WI38 (cell line): ENCODE data around the gene NDST1.

Source experiments
- H3K4me3 ChIP-seq: 2 replicates; pipeline ENCODE4 v1.5.1; 2011; ENCODE audit warnings: low read depth, mild to moderate bottlenecking, control low read depth, low read length
- CTCF ChIP-seq: IDR thresholded peaks from 2 replicates; pipeline ENCODE4 v1.5.1; 2012; ENCODE audit warnings: low read depth, mild to moderate bottlenecking, control low read depth, low read length

The NDST1 gene

DNA sequence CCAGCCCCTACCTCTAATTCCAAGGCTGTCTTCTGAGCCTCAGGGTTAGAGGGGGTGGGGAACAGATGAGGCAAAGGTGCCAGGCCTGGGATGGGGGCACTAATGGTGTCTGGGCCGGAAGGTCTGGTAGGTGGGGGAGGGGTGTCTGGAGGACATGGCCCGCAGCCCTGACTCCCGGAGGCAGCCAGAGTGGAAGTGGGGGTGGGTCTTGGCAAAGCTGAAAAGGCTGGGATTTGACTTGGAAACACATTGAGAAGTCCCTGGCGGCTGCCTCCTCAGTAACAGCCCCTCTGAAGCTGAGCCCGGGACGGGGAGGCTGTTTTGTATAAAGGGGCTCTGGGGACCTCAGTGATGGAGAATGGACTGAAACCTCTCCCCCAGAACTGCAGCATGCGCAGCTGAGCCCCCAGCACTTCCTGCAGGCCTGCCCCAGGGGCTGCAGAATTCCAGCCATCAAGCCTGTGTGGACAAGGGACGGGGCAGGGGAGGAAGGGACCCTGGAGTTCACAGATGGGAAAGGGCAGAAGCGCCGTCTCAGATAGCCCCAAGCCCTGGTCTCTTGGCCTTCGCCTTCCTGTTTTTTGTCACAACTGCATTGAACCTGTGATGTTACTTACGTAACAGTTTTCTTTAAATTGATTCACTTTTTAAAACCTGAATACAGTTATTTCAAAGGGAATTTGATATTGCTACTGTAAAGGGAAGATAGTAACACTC, 83.2 kb downstream of the NDST1 start:
- TF ChIP-seq CTCF = no peak
- H3K4me3 ChIP-seq = no peak overlapping the region

DNA sequence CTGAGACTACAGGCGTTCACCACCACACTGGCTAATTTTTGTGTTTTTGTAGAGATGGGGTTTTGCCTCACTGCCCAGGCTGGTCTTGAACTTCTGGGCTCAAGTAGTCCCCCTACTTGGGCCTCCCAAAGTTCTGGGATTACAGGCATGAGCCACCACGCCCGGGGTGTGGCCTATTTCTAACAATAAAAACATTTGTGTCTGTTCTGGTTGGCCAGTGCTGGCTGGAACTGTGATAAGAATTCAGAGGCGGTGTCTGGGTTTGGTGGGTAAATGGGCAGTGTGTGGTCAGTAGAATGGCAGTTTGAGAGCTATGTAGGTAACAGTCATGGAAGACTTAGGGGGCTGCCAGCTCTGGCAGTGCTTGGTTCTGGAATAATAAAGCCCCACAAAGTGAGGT, 85.7 kb downstream of the NDST1 start:
- no peak overlapping the region for H3K4me3 ChIP-seq
- no peak for TF ChIP-seq CTCF

DNA sequence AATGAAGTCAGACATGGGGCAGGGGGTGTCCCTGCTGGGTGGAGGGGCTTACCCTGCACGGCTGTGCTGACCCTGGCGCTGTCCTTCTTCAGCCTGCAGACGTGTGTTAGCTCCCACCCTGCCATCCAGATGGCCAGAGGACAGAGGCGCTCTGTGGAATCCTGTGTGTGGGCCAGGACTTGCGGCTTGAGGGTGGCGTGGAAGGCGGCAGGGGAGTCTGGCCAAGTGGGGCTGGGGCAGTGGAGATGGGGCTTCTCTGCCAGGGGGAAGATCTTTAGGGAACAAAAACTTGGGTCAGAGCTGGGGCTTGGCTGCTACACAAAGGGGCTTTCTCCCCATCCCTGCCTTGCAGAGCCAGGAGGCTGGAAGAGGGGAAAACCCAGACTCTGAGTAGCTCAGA, 86.1 kb downstream of the NDST1 start:
- no peak overlapping the region for H3K4me3 ChIP-seq
- TF ChIP-seq CTCF = no peak

GRCh38 chr5:150595466-150596031, 87.6 kb downstream of the NDST1 start:
- H3K4me3 ChIP-seq = no peak overlapping the region
- TF ChIP-seq CTCF = no peak

GRCh38 chr5:150596313-150596712, 88.4 kb downstream of the NDST1 start:
- no peak overlapping the region for H3K4me3 ChIP-seq

GRCh38 chr5:150596826-150597225, 88.9 kb downstream of the NDST1 start:
- TF ChIP-seq CTCF = no peak
- no peak overlapping the region for H3K4me3 ChIP-seq

More at GRCh38 chr5:150596313-150596712, 88.4 kb downstream of the NDST1 start:
- no peak for TF ChIP-seq CTCF

DNA sequence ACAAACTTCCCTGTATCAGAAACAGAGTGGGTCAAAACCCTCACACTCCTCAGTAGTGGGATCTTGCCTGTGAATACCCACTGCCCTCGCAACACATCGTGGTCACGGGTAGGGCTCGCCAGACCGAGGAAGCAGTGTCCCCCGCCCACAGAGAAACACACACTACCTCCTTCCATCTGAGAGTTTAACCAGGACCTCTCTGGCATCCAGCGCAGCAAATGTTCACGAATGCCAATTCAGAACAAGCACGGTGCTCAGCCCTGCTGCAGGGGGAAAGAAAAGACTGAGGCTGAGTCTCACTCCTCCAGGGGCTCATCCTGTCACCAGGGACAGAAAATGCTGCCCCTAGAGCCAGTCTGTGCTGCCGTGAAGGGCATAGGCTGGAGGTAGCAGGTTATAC, 90.1 kb downstream of the NDST1 start:
- no peak for TF ChIP-seq CTCF
- no peak overlapping the region for H3K4me3 ChIP-seq
